Occipital lobe (tissue), 2 donors: ENCODE measurements around the gene BNC2. TPM values are rescaled to one million over a fixed set of nuclear protein-coding genes. Genes with fewer than 3 reads are reported as not detected.

Experiments used
- DNase-seq: peaks from one replicate; lab custom pipeline; 2025; lab: John Stamatoyannopoulos, UW
- total RNA-seq: library from RNA; depleted of rRNA; stranded (reverse); fragments of >200 nt; gene quantifications from one replicate; pipeline ENCODE4 v1.2.3, GENCODE V29; 2014

BNC2 gene
- total RNA-seq, 1 donor from 2014 or later, result 1.6 TPM

- no peak for DNase-seq
Measured at GRCh38 chr9:16598316-16598715, 272.2 kb downstream of the BNC2 start.

GRCh38 chr9:16597136-16597535 is 273.3 kb downstream of the BNC2 start:
- no peak for DNase-seq

DNA sequence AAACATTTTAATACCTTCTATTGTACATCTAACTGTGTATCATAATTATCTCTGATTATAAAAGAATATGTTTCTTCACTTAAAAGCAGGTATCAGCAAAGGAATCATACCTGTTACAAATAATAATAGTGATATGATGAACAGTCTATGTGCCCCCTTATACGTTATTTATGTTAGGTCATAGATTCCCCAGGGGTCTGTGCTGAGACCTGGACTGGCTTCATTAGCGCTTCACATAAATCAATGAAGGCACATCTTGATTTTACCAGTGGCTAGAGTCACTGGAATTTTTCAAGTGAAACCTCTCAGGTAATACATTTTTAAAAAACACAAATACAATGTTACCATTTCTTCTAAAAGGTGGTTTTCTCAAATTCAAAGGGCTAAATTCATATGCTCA is 275.2 kb downstream of the BNC2 start:
- DNase-seq, result no peak

GRCh38 chr9:16594787-16595186 is 275.7 kb downstream of the BNC2 start:
- DNase-seq, result no peak

- DNase-seq, result no peak
Measured at GRCh38 chr9:16593746-16594145, 276.7 kb downstream of the BNC2 start.

- no peak for DNase-seq
Measured at GRCh38 chr9:16591092-16591491, 279.4 kb downstream of the BNC2 start.

DNA sequence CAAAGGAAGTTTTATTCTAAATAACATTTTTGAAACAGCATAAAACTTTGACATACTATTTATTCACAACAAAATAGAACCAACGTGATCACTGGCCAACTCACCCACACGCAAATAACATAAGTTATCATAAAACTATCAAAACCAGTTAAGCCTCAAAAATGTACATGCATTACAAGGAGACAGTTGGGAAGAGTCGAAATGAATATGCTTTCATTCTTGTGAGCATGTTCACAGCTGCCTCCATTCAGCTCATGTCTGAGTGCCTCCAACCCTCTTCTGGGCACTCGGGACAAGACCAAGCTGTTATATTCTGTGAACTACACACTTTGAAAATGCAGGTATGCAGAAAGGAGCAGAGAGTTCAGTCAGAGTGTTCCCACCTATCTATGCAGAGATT is 284.9 kb downstream of the BNC2 start:
- no peak for DNase-seq

GRCh38 chr9:16579872-16580432 is 290.5 kb downstream of the BNC2 start:
- no peak for DNase-seq

- no peak for DNase-seq
Measured at GRCh38 chr9:16575986-16576245, 294.6 kb downstream of the BNC2 start.

DNA sequence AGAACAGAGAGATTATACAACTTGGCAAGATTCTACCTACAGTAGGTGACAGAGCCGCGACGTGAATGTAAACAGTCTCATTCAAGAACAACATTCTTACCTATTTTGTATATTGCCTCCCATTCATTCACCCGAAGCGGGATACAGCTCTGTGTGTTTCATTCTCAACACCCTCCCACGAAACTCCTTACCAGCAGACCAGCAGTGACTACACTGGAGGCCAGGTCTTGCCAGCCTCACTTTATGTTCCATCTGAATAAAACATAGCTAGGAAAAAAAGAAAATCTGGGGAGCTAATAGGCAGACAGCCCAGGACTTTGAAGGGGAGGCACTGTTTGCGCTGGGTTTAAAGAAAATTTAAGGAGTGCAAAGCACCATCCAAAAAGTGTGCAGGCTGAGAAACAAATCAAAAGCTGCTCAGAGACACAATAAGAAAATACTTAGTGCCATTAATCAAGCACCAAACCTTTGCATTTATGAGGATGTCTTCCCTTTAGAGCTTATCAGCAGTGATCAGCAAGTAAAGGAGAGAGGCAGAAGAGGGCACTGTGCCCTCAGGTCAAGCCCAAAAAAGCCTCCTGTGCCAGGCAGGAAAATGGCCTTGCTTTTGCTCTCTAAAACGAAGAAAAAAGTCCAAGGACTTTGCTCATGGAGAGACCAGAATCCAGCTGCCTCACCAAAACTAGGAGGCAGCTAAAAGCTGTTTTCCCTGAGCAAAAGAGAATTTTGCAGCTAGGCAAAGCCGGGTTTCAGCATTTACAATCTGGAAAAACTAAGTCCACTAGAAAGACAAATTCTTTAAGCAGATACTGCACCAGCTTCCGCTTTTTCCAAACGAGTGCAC is 295.1 kb downstream of the BNC2 start:
- DNase-seq, result no peak

GRCh38 chr9:16572005-16572734 is 298.3 kb downstream of the BNC2 start:
- no peak for DNase-seq

DNA sequence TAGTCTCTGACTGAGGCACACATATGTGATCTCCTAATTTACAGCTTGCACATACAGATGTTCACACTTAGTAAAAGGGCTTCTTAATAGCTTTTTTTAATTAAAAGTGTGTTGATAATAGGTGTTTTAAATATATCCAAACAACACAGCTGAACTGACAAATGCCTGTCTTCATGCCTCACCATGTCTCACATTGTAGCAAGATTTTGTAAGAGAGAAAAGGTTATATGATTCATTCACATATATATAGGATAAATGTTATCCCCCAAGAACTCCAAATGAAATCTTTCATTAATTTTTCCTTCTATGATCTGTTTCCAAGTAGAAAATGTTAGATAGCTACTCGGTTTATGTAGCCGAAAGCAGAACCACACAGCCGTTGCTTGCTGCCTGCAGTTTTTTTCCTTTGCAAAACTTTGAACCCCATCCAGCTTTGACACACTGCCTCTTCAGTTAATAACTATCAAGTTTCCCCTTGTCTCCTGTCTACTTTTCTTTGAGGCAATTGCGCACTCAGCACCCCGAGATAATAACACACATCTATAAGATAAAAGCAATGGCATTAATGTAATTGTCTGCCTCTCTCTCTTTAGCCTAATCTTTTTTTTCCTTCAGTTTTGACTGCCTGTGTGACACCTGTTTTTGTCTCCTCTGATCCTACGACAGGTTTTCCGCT is 299.2 kb downstream of the BNC2 start:
- DNase-seq, result no peak

- no peak for DNase-seq
Measured at GRCh38 chr9:16563446-16563845, 307.0 kb downstream of the BNC2 start.

DNA sequence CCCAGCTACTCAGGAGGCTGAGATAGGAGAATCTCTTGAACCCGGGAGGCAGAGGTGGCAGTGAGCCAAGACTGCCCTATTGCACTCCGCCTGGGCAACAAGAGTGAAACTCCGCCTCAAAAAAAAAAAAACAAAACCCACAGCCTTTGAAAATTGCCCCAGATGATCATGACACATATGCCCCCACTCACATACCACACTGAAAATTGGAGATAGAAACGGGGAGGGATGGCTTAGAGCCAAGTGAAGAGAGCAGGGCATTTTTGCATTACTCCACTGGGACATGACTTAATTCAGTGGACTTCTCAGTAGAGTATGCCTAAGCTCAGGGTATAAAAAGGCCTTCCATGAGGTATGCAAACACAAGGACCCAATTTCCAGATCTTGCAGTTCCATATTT is 309.3 kb downstream of the BNC2 start:
- DNase-seq, result no peak

DNA sequence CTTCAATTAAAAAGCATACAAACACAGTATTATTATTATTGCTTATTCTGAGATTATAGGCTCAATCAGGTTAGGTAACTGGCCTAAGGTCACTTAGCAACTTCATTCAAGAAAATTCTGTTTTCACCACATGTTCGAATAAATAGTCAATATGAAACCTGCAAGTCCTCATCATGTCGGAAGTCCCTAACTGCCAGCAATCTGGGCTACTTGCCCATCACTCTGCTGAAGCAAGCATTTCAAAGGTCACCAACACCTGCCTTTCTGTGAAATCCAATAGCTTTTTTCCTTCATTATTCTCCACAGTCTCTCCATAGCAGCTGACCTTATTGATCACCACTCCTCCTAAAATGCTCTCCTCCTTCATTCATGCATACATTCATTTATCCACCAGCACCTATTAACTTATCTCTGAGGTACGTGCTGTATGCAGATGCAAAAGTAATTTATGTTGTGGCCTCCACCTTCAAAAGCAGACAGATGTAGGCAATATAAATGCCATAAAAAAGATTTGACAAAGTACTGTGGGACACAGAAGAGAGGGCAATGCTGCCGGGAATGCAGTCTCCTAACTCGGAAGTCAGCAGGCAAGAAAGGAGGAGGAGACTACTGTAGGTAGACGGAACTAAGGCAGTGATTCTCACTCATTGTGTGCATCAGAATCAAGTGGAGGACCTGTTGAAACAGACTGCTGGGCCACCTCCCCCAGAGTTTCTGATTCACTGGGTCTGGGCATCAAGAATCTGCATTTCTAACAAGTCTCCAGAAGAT is 310.9 kb downstream of the BNC2 start:
- DNase-seq, result no peak

- no peak for DNase-seq
Measured at GRCh38 chr9:16555802-16556201, 314.7 kb downstream of the BNC2 start.

GRCh38 chr9:16553869-16554540 is 316.5 kb downstream of the BNC2 start:
- DNase-seq, result no peak

GRCh38 chr9:16552252-16552651 is 318.2 kb downstream of the BNC2 start:
- no peak for DNase-seq

GRCh38 chr9:16551692-16552091 is 318.8 kb downstream of the BNC2 start:
- DNase-seq, result no peak

GRCh38 chr9:16545639-16546038 is 324.8 kb downstream of the BNC2 start:
- no peak for DNase-seq

GRCh38 chr9:16544842-16545241 is 325.6 kb downstream of the BNC2 start:
- DNase-seq, result no peak
